Breast epithelium (tissue), 4 donors: ENCODE results near the gene ENHO. TPM values are rescaled to one million over a fixed set of nuclear protein-coding genes. Genes with fewer than 3 reads are reported as not detected.

ENCODE experiments used
- DNase-seq, 2 donors: peaks; one replicate each; pipeline ENCODE4 v3.0.0-alpha.2; 2019; ENCODE audit warnings: low spot score in 2 of 2
- H3K27ac ChIP-seq, 2 donors: fragments of 200-600 bp; sonication (generic) in 1 of 2; one replicate each; pipeline ENCODE4 v1.5.1; 2016 to 2019; ENCODE audit warnings: mild to moderate bottlenecking in 1 of 2
- H3K27me3 ChIP-seq, 2 donors: fragments of 200-600 bp; sonication (generic) in 1 of 2; one replicate each; pipeline versions ENCODE4 v1.5.1 to v1.6.0; 2017 to 2019; ENCODE audit warnings: control low read depth in 1 of 2, mild to moderate bottlenecking in 1 of 2
- H3K36me3 ChIP-seq: fragments of 200-600 bp; one replicate; pipeline ENCODE4 v1.5.1; 2019
- H3K4me1 ChIP-seq, 2 donors: fragments of 200-600 bp; sonication (generic); one replicate each; pipeline ENCODE4 v1.5.1; 2016 to 2019; ENCODE audit warnings: control low read depth in 1 of 2
- H3K4me3 ChIP-seq, 3 donors: fragments of 200-600 bp; sonication (generic); 1 replicate in 2 of 3; 2 replicates in 1 of 3; pipeline ENCODE4 v1.5.1; 2016 to 2019; ENCODE audit warnings: mild to moderate bottlenecking in 3 of 3, moderate library complexity in 2 of 3
- H3K9me3 ChIP-seq, 2 donors: fragments of 200-600 bp; sonication (generic) in 1 of 2; one replicate each; pipeline ENCODE4 v1.5.1; 2016 to 2019; ENCODE audit warnings: control low read depth in 1 of 2
- CTCF ChIP-seq, 3 donors: fragments of 450-650 bp; IDR thresholded peaks; one replicate each; pipeline ENCODE4 v1.5.1; 2016 to 2017; ENCODE audit warnings: antibody characterized with exemption in 3 of 3, mild to moderate bottlenecking in 3 of 3, moderate library complexity in 3 of 3
- POLR2A ChIP-seq: fragments of 450-650 bp; IDR thresholded peaks from one replicate; pipeline ENCODE4 v1.6.1; 2016; ENCODE audit warnings: antibody characterized with exemption, mild to moderate bottlenecking, moderate library complexity
- POLR2AphosphoS5 ChIP-seq, 3 donors: sonication (generic); formaldehyde crosslinking; IDR thresholded peaks; one replicate each; pipeline ENCODE4 v1.6.1; 2017; ENCODE audit warnings: antibody characterized with exemption in 3 of 3
- intact Hi-C: fragments of 100-400 bp; cut with DNase I; formaldehyde crosslinking; loops from one replicate; pipeline ENCODE4 v1.15.1; 2023; ENCODE audit warnings: low total_unique reads
- total RNA-seq, 3 donors: library from RNA; depleted of rRNA; stranded (reverse); fragments of >200 nt; gene quantifications; one replicate each; pipeline ENCODE4 v1.1.0, GENCODE V29; 2016

The ENHO gene
- total RNA-seq, 3 donors from 2014 or later: 0.33 to 5.4 (median 1.8) TPM

GRCh38 chr9:34500623-34501267 lies 22.0 kb downstream of the ENHO start:
- DNase-seq: peak in 1 of 2 donors; percentile 23
- Histone ChIP-seq H3K27ac (no peak overlapping the region), H3K36me3 (no peaks in the 10 kb centered on the region), H3K9me3 (no peaks in the 10 kb centered on the region), H3K27me3 (no peaks in the 10 kb centered on the region), H3K4me3 (no peak overlapping the region), H3K4me1 (peaks cover 4 to 13% of the 10 kb centered on the region in 2 donors)
- TF ChIP-seq POLR2A (no peak), POLR2AphosphoS5 (IDR thresholded peaks at IDR 0.05) (no peak), CTCF (IDR thresholded peaks at IDR 0.05) (peak; percentile 85 to 92 (median 87))
- intact Hi-C loops: loop anchor here (5.0 kb wide), 1 partner anchor 693 kb away; no protein-coding TSS in a partner anchor

GRCh38 chr9:34499076-34499475 lies 23.7 kb downstream of the ENHO start:
- no peak overlapping the region for H3K4me3 ChIP-seq
- no peaks in the 10 kb centered on the region for H3K36me3 ChIP-seq
- H3K27me3 ChIP-seq: no peaks in the 10 kb centered on the region
- peaks cover 4 to 13% of the 10 kb centered on the region in 2 donors for H3K4me1 ChIP-seq
- H3K27ac ChIP-seq: no peak overlapping the region
- intact Hi-C loops: no loop called here
- no peak for DNase-seq
- TF ChIP-seq POLR2A: no peak
- TF ChIP-seq CTCF (IDR thresholded peaks at IDR 0.05): no peak
- TF ChIP-seq POLR2AphosphoS5 (IDR thresholded peaks at IDR 0.05): no peak
- H3K9me3 ChIP-seq: no peaks in the 10 kb centered on the region

DNA sequence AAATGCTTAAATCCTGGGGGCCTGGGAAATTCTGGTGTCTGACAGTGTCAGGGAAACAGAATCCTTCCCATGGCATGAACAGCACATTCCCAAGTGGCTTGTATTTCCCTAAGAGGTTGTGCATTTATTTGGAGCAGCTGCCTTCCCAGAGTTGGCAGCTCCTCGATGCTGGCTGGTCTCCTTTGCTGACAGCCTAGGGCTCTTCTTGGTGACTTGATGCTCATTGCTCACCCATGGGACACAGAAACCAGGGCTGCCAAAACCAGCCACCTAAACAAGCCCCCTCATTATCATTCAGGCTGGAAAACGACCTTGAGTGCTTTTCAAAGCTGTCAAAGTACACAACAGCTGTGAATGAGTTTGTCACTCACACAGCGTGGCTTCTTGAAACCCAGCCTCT lies 24.2 kb downstream of the ENHO start:
- Histone ChIP-seq H3K4me3 (no peak overlapping the region), H3K9me3 (no peaks in the 10 kb centered on the region), H3K36me3 (no peaks in the 10 kb centered on the region), H3K27ac (no peak overlapping the region), H3K27me3 (no peaks in the 10 kb centered on the region), H3K4me1 (peaks cover 4 to 13% of the 10 kb centered on the region in 2 donors)
- DNase-seq: no peak
- TF ChIP-seq CTCF (IDR thresholded peaks at IDR 0.05): no peak
- TF ChIP-seq POLR2A: no peak
- no peak for TF ChIP-seq POLR2AphosphoS5 (IDR thresholded peaks at IDR 0.05)
- intact Hi-C loops: no loop called here

DNA sequence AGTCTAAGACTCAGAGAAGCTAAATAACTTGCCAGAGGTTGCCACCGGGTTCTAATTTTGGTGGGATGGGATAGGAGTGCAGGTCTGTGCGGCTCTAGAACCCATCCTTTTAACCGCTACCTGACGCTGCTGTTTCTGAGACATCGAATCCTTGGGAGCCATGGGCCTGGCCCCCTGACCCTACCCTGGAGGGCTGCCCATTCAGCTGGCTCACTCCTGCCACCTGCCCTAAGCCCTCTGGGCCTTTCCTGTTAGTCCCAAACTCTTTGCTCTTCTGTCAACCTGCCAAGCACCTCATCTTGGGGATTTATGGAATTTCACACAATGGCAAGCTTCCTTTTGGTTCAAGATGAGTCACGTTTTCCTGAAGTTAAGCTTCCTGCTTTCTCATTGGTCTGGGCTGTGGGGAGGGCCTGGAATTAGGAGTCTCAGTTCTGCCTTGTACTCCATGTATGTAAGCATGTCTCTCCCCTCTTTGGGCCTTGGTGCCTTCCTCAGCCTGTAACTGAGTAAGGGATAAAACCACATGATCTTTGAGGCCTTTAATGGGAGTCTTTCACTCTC lies 26.6 kb downstream of the ENHO start:
- DNase-seq: no peak
- no peaks in the 10 kb centered on the region for H3K36me3 ChIP-seq
- intact Hi-C loops: no loop called here
- peaks cover 0 to 5% of the 10 kb centered on the region in 2 donors for H3K4me1 ChIP-seq
- H3K27ac ChIP-seq: no peak overlapping the region
- no peaks in the 10 kb centered on the region for H3K27me3 ChIP-seq
- no peaks in the 10 kb centered on the region for H3K9me3 ChIP-seq
- no peak overlapping the region for H3K4me3 ChIP-seq
- no peak for TF ChIP-seq CTCF (IDR thresholded peaks at IDR 0.05)
- no peak for TF ChIP-seq POLR2AphosphoS5 (IDR thresholded peaks at IDR 0.05)
- no peak for TF ChIP-seq POLR2A

DNA sequence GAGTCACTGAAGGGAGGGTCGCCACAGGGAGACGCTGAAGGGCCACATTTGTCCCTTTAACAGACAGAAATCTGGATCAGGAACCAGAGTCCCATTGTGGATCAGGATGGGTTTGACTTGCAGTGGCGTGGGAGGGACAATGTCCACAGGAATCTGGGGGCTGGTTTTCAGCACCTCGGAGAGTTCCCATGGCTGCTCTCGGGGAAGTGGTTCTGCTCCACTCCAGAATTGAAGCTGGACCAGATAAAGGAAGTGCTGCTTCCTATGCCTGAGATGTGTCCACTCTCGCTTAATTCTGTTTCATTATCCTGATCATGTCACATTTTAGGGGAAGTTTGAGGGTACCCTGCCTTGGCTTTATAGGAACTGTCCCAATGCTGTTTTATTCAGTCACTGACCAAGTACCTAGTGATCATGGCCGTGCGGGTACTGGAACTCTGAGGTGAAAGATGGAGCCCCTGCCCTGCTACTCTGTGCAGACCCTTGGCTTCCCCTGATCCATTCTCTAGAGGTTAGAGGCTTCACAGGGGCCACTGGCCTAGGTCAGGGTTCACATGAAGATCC lies 28.7 kb downstream of the ENHO start:
- DNase-seq: no peak
- intact Hi-C loops: no loop called here
- TF ChIP-seq POLR2AphosphoS5 (IDR thresholded peaks at IDR 0.05) (no peak), POLR2A (no peak), CTCF (IDR thresholded peaks at IDR 0.05) (no peak)

More for the DNA sequence above, 28.7 kb downstream of the ENHO start:
- H3K4me1 ChIP-seq: no peaks in the 10 kb centered on the region
- H3K36me3 ChIP-seq: no peaks in the 10 kb centered on the region
- no peaks in the 10 kb centered on the region for H3K9me3 ChIP-seq
- no peak overlapping the region for H3K4me3 ChIP-seq
- no peaks in the 10 kb centered on the region for H3K27me3 ChIP-seq
- no peak overlapping the region for H3K27ac ChIP-seq
